Heart left ventricle (tissue), 13 donors: Measurements from ENCODE around the gene TXNRD2.

Experiments
- POLR2A ChIP-seq, 2 donors: fragments of 450-650 bp; IDR thresholded peaks; one replicate each; pipeline ENCODE4 v1.6.1; 2017; ENCODE audit warnings: antibody characterized with exemption in 2 of 2, mild to moderate bottlenecking in 2 of 2, moderate library complexity in 2 of 2
- TF ChIP-seq, protein P1 (sequence below), 12 donors: fragments of 200-600 bp; sonication (generic) in 4 of 12; IDR thresholded peaks; one replicate each; pipeline versions ENCODE4 v1.5.0 to v1.8.0; 2018 to 2022; ENCODE audit warnings: antibody characterized with exemption in 12 of 12, mild to moderate bottlenecking in 5 of 12
- donor health status: ischemic (EF 13 %, LVEDD 7.1; RV severe dilation, severe dysfunction).
- donor health status: DM: no; HTN: yes; CAD: no.
- donor health status: DM: no; HTN: no; CAD: no.
- donor health status: ischemic (EF 25% LVEDD 6.9; RV normal size, moderate dysfunction).
- donor health status: ischemic (EF 25% LVEDD 5.7; RV mildly dilated, moderate dysfunction).
- donor health status: ischemic (EF 35%, LVEDD 5.7; RV mildly dilated, moderate dysfunction).
- donor health status: nonischemic (EF 11% LVEDD 7.7; RV severe dilation, severe dysfunction).
- donor health status: DM: yes; HTN: yes; CAD: no.
- donor health status: PGD.
- donor health status: ischemic (EF 29% LVEDD 5.4; RV normal size, mild dysfunction).
- donor health status: nonischemic (EF 23%, LVEDD 6.1; RV moderate dilation, normal function).

DNA sequence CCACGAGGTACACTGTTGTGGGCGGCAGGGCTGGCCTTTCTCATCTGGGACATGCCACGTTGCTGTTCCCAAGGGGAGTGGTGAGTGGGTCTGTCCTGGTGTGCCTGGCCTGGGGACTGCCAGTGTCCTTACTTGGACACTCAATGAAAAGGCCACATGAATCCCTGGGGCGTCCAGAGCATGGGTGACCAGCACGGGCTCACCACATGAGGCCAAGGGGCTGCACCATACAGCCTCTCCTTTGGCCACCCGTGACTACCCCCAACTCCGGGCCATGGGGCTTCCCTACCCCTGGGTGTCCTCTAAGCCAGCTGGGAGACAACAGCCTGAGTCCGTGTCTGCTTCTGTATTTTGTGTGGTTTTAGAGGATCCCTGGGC is 20.2 kb upstream of the TXNRD2 start:
- TF ChIP-seq POLR2A (IDR thresholded peaks at IDR 0.05): no peak
- TF ChIP-seq, protein P1, sequence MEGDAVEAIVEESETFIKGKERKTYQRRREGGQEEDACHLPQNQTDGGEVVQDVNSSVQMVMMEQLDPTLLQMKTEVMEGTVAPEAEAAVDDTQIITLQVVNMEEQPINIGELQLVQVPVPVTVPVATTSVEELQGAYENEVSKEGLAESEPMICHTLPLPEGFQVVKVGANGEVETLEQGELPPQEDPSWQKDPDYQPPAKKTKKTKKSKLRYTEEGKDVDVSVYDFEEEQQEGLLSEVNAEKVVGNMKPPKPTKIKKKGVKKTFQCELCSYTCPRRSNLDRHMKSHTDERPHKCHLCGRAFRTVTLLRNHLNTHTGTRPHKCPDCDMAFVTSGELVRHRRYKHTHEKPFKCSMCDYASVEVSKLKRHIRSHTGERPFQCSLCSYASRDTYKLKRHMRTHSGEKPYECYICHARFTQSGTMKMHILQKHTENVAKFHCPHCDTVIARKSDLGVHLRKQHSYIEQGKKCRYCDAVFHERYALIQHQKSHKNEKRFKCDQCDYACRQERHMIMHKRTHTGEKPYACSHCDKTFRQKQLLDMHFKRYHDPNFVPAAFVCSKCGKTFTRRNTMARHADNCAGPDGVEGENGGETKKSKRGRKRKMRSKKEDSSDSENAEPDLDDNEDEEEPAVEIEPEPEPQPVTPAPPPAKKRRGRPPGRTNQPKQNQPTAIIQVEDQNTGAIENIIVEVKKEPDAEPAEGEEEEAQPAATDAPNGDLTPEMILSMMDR (IDR thresholded peaks at IDR 0.05): no peak
